ENCODE results near the gene RTP4.
A peak's percentile ranks its signal among the peaks of the same experiment; 100 is the strongest.

RTP4 gene

GRCh38 chr3:187370051-187370450 lies 1.9 kb downstream of the RTP4 start:
- Histone ChIP-seq H3F3A (ENCODE audit: insufficient read depth, low read length) (peaks cover 25% of the 10 kb centered on the region), H3K4me2 (ENCODE audit: low read depth, low read length) (peak overlapping the region; percentile 50), H3K27ac (ENCODE audit: low read length) (no peak overlapping the region), H2AFZ (ENCODE audit: low read length) (no peak overlapping the region), H3K4me1 (ENCODE audit: low read length) (peaks cover 18% of the 10 kb centered on the region), H4K20me1 (ENCODE audit: insufficient read depth, low read length) (no peaks in the 10 kb centered on the region), H3K36me3 (replicated peaks; ENCODE audit: insufficient read depth, low read length) (0 out of 2 replicates have a peak, but pooled peaks cover 8% of the 10 kb centered on the region), H3K9me3 (replicated peaks; ENCODE audit: insufficient read depth, low read length) (no peaks in the 10 kb centered on the region), H3K79me2 (ENCODE audit: low read length) (peaks cover 19% of the 10 kb centered on the region), H3K27me3 (replicated peaks; ENCODE audit: insufficient read depth, low read length) (no peaks in the 10 kb centered on the region), H3K9me2 (replicated peaks; ENCODE audit: insufficient read depth, low read length) (no peaks in the 10 kb centered on the region), H3K9ac (ENCODE audit: low read length) (no peak overlapping the region), H3K4me3 (ENCODE audit: low read length) (peak overlapping the region; percentile 46; the same call in 1 of the 2 replicates)
- TF ChIP-seq CTCF (IDR thresholded peaks at IDR 0.05; ENCODE audit: low read length), result no peak
- TF ChIP-seq EZH2 (optimal IDR thresholded peaks at IDR 0.05; ENCODE audit: low read depth, low read length), result no peak
- no peak for TF ChIP-seq EZH2phosphoT487 (IDR thresholded peaks at IDR 0.05; ENCODE audit: low read length)
- DNase-seq, result no peak

GRCh38 chr3:187375581-187375980 lies 7.4 kb downstream of the RTP4 start:
- TF ChIP-seq EZH2 (optimal IDR thresholded peaks at IDR 0.05; ENCODE audit: low read depth, low read length) (no peak), EZH2phosphoT487 (IDR thresholded peaks at IDR 0.05; ENCODE audit: low read length) (no peak), CTCF (IDR thresholded peaks at IDR 0.05; ENCODE audit: low read length) (no peak)
- Histone ChIP-seq H3K9me3 (replicated peaks; ENCODE audit: insufficient read depth, low read length) (no peaks in the 10 kb centered on the region), H2AFZ (ENCODE audit: low read length) (no peak overlapping the region), H3K4me1 (ENCODE audit: low read length) (no peaks in the 10 kb centered on the region), H3F3A (ENCODE audit: insufficient read depth, low read length) (no peaks in the 10 kb centered on the region), H3K9ac (ENCODE audit: low read length) (no peak overlapping the region), H4K20me1 (ENCODE audit: insufficient read depth, low read length) (no peaks in the 10 kb centered on the region), H3K27me3 (replicated peaks; ENCODE audit: insufficient read depth, low read length) (no peaks in the 10 kb centered on the region), H3K9me2 (replicated peaks; ENCODE audit: insufficient read depth, low read length) (no peaks in the 10 kb centered on the region), H3K4me3 (ENCODE audit: low read length) (no peak overlapping the region), H3K36me3 (replicated peaks; ENCODE audit: insufficient read depth, low read length) (0 out of 2 replicates have a peak, but pooled peaks cover 6% of the 10 kb centered on the region), H3K4me2 (ENCODE audit: low read depth, low read length) (no peak overlapping the region), H3K79me2 (ENCODE audit: low read length) (peaks cover 3% of the 10 kb centered on the region), H3K27ac (ENCODE audit: low read length) (no peak overlapping the region)
- DNase-seq, result no peak

GRCh38 chr3:187377842-187378241 lies 9.7 kb downstream of the RTP4 start:
- Histone ChIP-seq H3K9ac (ENCODE audit: low read length) (no peak overlapping the region), H3K36me3 (replicated peaks; ENCODE audit: insufficient read depth, low read length) (no peaks in the 10 kb centered on the region), H3K4me3 (ENCODE audit: low read length) (no peak overlapping the region), H2AFZ (ENCODE audit: low read length) (no peak overlapping the region), H4K20me1 (ENCODE audit: insufficient read depth, low read length) (no peaks in the 10 kb centered on the region), H3K79me2 (ENCODE audit: low read length) (no peaks in the 10 kb centered on the region), H3K4me1 (ENCODE audit: low read length) (no peaks in the 10 kb centered on the region), H3F3A (ENCODE audit: insufficient read depth, low read length) (no peaks in the 10 kb centered on the region), H3K4me2 (ENCODE audit: low read depth, low read length) (no peak overlapping the region), H3K27ac (ENCODE audit: low read length) (no peak overlapping the region), H3K9me3 (replicated peaks; ENCODE audit: insufficient read depth, low read length) (no peaks in the 10 kb centered on the region), H3K27me3 (replicated peaks; ENCODE audit: insufficient read depth, low read length) (no peaks in the 10 kb centered on the region), H3K9me2 (replicated peaks; ENCODE audit: insufficient read depth, low read length) (no peaks in the 10 kb centered on the region)
- DNase-seq, result no peak
- TF ChIP-seq CTCF (IDR thresholded peaks at IDR 0.05; ENCODE audit: low read length), result no peak
